Measurements from ENCODE around the gene CHRNA4.

Gene CHRNA4

GRCh38 chr20:63360850-63361518 lies at the start of gene CHRNA4:
CHRNA4 (minus strand) TSS chr20:63361349; CDS start chr20:63361165, 184 bp downstream.
- POLR2A ChIA-PET: no interaction called here
- peak; percentile 49 for DNase-seq (ENCODE audit: extremely low spot score)
- CTCF ChIA-PET: interaction anchor here (0.7 kb wide), 1 partner anchor 137 kb away, joined by 3 read pairs; no protein-coding TSS in a partner anchor
- no peak for TF ChIP-seq FOXM1 (IDR thresholded peaks at IDR 0.05; ENCODE audit: borderline replicate concordance)
- TF ChIP-seq BHLHE40 (IDR thresholded peaks at IDR 0.05; ENCODE audit: borderline replicate concordance): no peak
- TF ChIP-seq ARNT (IDR thresholded peaks at IDR 0.05): no peak
- no peak for TF ChIP-seq NFRKB (IDR thresholded peaks at IDR 0.05)
- no peak for TF ChIP-seq FOXA1 (IDR thresholded peaks at IDR 0.05)
- no peak for TF ChIP-seq CTBP1 (IDR thresholded peaks at IDR 0.05; ENCODE audit: borderline replicate concordance)
- no peak for TF ChIP-seq ELF4 (IDR thresholded peaks at IDR 0.05)
- no peak for TF ChIP-seq L3MBTL2 (conservative IDR thresholded peaks at IDR 0.05)
- TF ChIP-seq ZNF384 (IDR thresholded peaks at IDR 0.05): no peak
- TF ChIP-seq PKNOX1 (IDR thresholded peaks at IDR 0.05): no peak
- TF ChIP-seq TARDBP (IDR thresholded peaks at IDR 0.05): no peak
- no peak for TF ChIP-seq FOXK2 (IDR thresholded peaks at IDR 0.05)
- no peak for TF ChIP-seq HDGF (IDR thresholded peaks at IDR 0.05; ENCODE audit: borderline replicate concordance)
- no peak for TF ChIP-seq LEF1 (IDR thresholded peaks at IDR 0.05; ENCODE audit: borderline replicate concordance)
- TF ChIP-seq SUZ12 (IDR thresholded peaks at IDR 0.05): no peak
- TF ChIP-seq SP1 (IDR thresholded peaks at IDR 0.05): no peak

- ChIA-PET POLR2A (no interaction called here), CTCF (no interaction called here)
- no peak for TF ChIP-seq TARDBP (IDR thresholded peaks at IDR 0.05)
- no peak for TF ChIP-seq FOXM1 (IDR thresholded peaks at IDR 0.05; ENCODE audit: borderline replicate concordance)
- no peak for TF ChIP-seq ZNF384 (IDR thresholded peaks at IDR 0.05)
- TF ChIP-seq FOXK2 (IDR thresholded peaks at IDR 0.05): no peak
- no peak for TF ChIP-seq FOXA1 (IDR thresholded peaks at IDR 0.05)
- TF ChIP-seq SP1 (IDR thresholded peaks at IDR 0.05): no peak
- TF ChIP-seq BHLHE40 (IDR thresholded peaks at IDR 0.05; ENCODE audit: borderline replicate concordance): no peak
- no peak for TF ChIP-seq HDGF (IDR thresholded peaks at IDR 0.05; ENCODE audit: borderline replicate concordance)
- TF ChIP-seq LEF1 (IDR thresholded peaks at IDR 0.05; ENCODE audit: borderline replicate concordance): no peak
- TF ChIP-seq ARNT (IDR thresholded peaks at IDR 0.05): no peak
- no peak for TF ChIP-seq L3MBTL2 (conservative IDR thresholded peaks at IDR 0.05)
- no peak for TF ChIP-seq NFRKB (IDR thresholded peaks at IDR 0.05)
- TF ChIP-seq PKNOX1 (IDR thresholded peaks at IDR 0.05): no peak
- TF ChIP-seq SUZ12 (IDR thresholded peaks at IDR 0.05): no peak
- TF ChIP-seq ELF4 (IDR thresholded peaks at IDR 0.05): no peak
- no peak for TF ChIP-seq CTBP1 (IDR thresholded peaks at IDR 0.05; ENCODE audit: borderline replicate concordance)
- DNase-seq (ENCODE audit: extremely low spot score): no peak
Observed at GRCh38 chr20:63409834-63410435, 48.8 kb upstream of the CHRNA4 start.

- POLR2A ChIA-PET: no interaction called here
- CTCF ChIA-PET: no interaction called here
- DNase-seq (ENCODE audit: extremely low spot score): no peak
- TF ChIP-seq SUZ12 (IDR thresholded peaks at IDR 0.05) (no peak), L3MBTL2 (conservative IDR thresholded peaks at IDR 0.05) (no peak), CTBP1 (IDR thresholded peaks at IDR 0.05; ENCODE audit: borderline replicate concordance) (no peak), FOXA1 (IDR thresholded peaks at IDR 0.05) (no peak), ZNF384 (IDR thresholded peaks at IDR 0.05) (no peak)
Observed at GRCh38 chr20:63409066-63409833, 48.1 kb upstream of the CHRNA4 start.

GRCh38 chr20:63408684-63409046 lies 47.5 kb upstream of the CHRNA4 start:
- POLR2A ChIA-PET: no interaction called here
- TF ChIP-seq ELF4 (IDR thresholded peaks at IDR 0.05) (no peak), LEF1 (IDR thresholded peaks at IDR 0.05; ENCODE audit: borderline replicate concordance) (no peak), L3MBTL2 (conservative IDR thresholded peaks at IDR 0.05) (no peak), ZNF384 (IDR thresholded peaks at IDR 0.05) (no peak), PKNOX1 (IDR thresholded peaks at IDR 0.05) (no peak), TARDBP (IDR thresholded peaks at IDR 0.05) (no peak), FOXM1 (IDR thresholded peaks at IDR 0.05; ENCODE audit: borderline replicate concordance) (no peak), SP1 (IDR thresholded peaks at IDR 0.05) (no peak), SUZ12 (IDR thresholded peaks at IDR 0.05) (no peak)

GRCh38 chr20:63407928-63408683 lies 47.0 kb upstream of the CHRNA4 start:
- CTCF ChIA-PET: no interaction called here
- POLR2A ChIA-PET: no interaction called here
- TF ChIP-seq BHLHE40 (IDR thresholded peaks at IDR 0.05; ENCODE audit: borderline replicate concordance) (no peak), ZNF384 (IDR thresholded peaks at IDR 0.05) (no peak), FOXA1 (IDR thresholded peaks at IDR 0.05) (no peak), L3MBTL2 (conservative IDR thresholded peaks at IDR 0.05) (no peak), ELF4 (IDR thresholded peaks at IDR 0.05) (no peak), LEF1 (IDR thresholded peaks at IDR 0.05; ENCODE audit: borderline replicate concordance) (no peak), NFRKB (IDR thresholded peaks at IDR 0.05) (no peak), FOXM1 (IDR thresholded peaks at IDR 0.05; ENCODE audit: borderline replicate concordance) (no peak)
- DNase-seq (ENCODE audit: extremely low spot score): no peak

More at GRCh38 chr20:63408684-63409046, 47.5 kb upstream of the CHRNA4 start:
- DNase-seq (ENCODE audit: extremely low spot score): no peak
- CTCF ChIA-PET: no interaction called here
